RWPE1 (cell line): ENCODE data around the gene ZCWPW1.

Source experiments
- CTCF ChIA-PET: fragments of 350-600 bp; sonication (Branson Sonifier 250); formaldehyde crosslinking; extraction: SDS; loops from one replicate; lab custom pipeline; 2021; lab: Yijun Ruan, JAX
- POLR2A ChIA-PET: fragments of 400-600 bp; formaldehyde crosslinking; extraction: SDS; loops from one replicate; lab custom pipeline; 2020; ENCODE audit warnings: antibody characterized with exemption; ENCODE audit not compliant: low non-redundant PET; lab: Yijun Ruan, JAX
- DNase-seq: peaks from one replicate; pipeline ENCODE4 v3.0.0; 2012; ENCODE audit warnings: low spot score
- H3K27ac ChIP-seq: fragments of 450-650 bp; 2 replicates; pipeline ENCODE4 v1.5.1; 2017
- CTCF ChIP-seq: fragments of 450-650 bp; conservative IDR thresholded peaks from 2 replicates; pipeline ENCODE4 v1.5.1; 2017; ENCODE audit warnings: low read depth, mild to moderate bottlenecking

Gene ZCWPW1

GRCh38 chr7:100428967-100429636, 599 bp upstream of the ZCWPW1 start:
- DNase-seq = peak; percentile 99
- peak overlapping the region; percentile 95 for H3K27ac ChIP-seq
- POLR2A ChIA-PET = interaction anchor here (0.5 to 1.3 kb wide), 11 partner anchors 10 to 1006 kb away, joined by 3 to 7 read pairs (median 3); partner anchors contain the start of genes AP4M1 and MCM7
- no peak for TF ChIP-seq CTCF
- CTCF ChIA-PET = interaction anchor here (0.7 to 1.1 kb wide), 2 partner anchors 22 to 134 kb away, joined by 5 to 6 read pairs; no protein-coding TSS in a partner anchor

- TF ChIP-seq CTCF = no peak
- POLR2A ChIA-PET = interaction anchor here (0.7 to 1.2 kb wide), 3 partner anchors 270 to 452 kb away, joined by 3 to 4 read pairs (median 4); partner anchors contain the start of gene AZGP1
- no peak for DNase-seq
- CTCF ChIA-PET = no interaction called here
- peak overlapping the region; percentile 95 for H3K27ac ChIP-seq
Observed at GRCh38 chr7:100427762-100428198, 723 bp downstream of the ZCWPW1 start.

GRCh38 chr7:100426516-100426915, 2.0 kb downstream of the ZCWPW1 start:
- no peak for TF ChIP-seq CTCF
- no peak overlapping the region for H3K27ac ChIP-seq
- DNase-seq = no peak
- ChIA-PET POLR2A (no interaction called here), CTCF (no interaction called here)

- H3K27ac ChIP-seq = no peak overlapping the region
- no peak for DNase-seq
- ChIA-PET POLR2A (no interaction called here), CTCF (no interaction called here)
- TF ChIP-seq CTCF = no peak
Observed at GRCh38 chr7:100425347-100425746, 3.2 kb downstream of the ZCWPW1 start.

GRCh38 chr7:100423315-100423714, 5.2 kb downstream of the ZCWPW1 start:
- CTCF ChIA-PET = no interaction called here

More at GRCh38 chr7:100423315-100423714, 5.2 kb downstream of the ZCWPW1 start:
- no peak for DNase-seq
- H3K27ac ChIP-seq = no peak overlapping the region
- POLR2A ChIA-PET = no interaction called here
- TF ChIP-seq CTCF = no peak
